ENCODE results near the gene DES.

DNA sequence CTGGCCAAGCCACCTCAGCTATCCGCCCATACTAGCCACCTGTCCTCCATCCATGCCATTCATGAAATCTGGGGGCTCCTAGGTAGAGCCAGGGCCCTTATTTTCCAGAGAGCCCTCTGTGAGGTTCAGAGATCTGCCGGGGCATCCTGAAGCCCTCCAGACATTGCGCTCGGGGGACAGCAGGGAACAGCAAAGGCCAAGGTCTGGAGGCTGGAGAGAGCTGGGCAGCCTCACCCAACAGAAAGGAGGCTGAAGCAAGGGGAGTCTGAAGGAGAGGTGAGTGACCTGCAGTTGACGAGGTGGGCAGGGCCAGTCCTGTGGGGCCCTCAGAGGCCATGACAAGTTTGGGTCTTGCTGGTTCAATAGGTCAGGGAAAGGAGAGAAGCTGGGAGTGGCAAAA lies 8.6 kb upstream of the DES start:
- TF ChIP-seq, protein P1, sequence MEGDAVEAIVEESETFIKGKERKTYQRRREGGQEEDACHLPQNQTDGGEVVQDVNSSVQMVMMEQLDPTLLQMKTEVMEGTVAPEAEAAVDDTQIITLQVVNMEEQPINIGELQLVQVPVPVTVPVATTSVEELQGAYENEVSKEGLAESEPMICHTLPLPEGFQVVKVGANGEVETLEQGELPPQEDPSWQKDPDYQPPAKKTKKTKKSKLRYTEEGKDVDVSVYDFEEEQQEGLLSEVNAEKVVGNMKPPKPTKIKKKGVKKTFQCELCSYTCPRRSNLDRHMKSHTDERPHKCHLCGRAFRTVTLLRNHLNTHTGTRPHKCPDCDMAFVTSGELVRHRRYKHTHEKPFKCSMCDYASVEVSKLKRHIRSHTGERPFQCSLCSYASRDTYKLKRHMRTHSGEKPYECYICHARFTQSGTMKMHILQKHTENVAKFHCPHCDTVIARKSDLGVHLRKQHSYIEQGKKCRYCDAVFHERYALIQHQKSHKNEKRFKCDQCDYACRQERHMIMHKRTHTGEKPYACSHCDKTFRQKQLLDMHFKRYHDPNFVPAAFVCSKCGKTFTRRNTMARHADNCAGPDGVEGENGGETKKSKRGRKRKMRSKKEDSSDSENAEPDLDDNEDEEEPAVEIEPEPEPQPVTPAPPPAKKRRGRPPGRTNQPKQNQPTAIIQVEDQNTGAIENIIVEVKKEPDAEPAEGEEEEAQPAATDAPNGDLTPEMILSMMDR (IDR thresholded peaks at IDR 0.05) = no peak
- no peak for TF ChIP-seq POLR2AphosphoS5 (IDR thresholded peaks at IDR 0.05)
